Panc1 (cell line): ENCODE measurements around the gene VWA7. TPM values are rescaled to one million over a fixed set of nuclear protein-coding genes. Genes with fewer than 3 reads are reported as not detected.
"Not testable (repeated sequence)": the region's sequence is repeated elsewhere in the genome, so short reads cannot be mapped to it uniquely, and the experiment has no call there.

Experiments
- ATAC-seq: fragments of 200-7000 bp; cut with Tn5 transposase; 2 replicates; pipeline ENCODE4 v1.9.1; 2020; ENCODE audit warnings: mild to moderate bottlenecking, moderate library complexity
- BruUV-seq: library from RNA; stranded (reverse); fragments of 400-500 nt; replicated peaks from 2 replicates; lab custom pipeline; 2021; lab: Mats Ljungman, UMichigan
- CTCF ChIA-PET: fragments of 300-600 bp; sonication (Branson Sonifier 250); formaldehyde crosslinking; loops from one replicate; lab custom pipeline; 2022; ENCODE audit warnings: antibody characterized with exemption; lab: Charles Lee
- POLR2A ChIA-PET: fragments of 300-600 bp; sonication (Branson Sonifier 250); formaldehyde crosslinking; loops from one replicate; lab custom pipeline; 2022; ENCODE audit warnings: antibody characterized with exemption; lab: Charles Lee
- DNase-seq: peaks from one replicate; pipeline ENCODE4 v3.0.0-alpha.2; 2010; ENCODE audit warnings: low read depth, low spot score
- H3K27ac ChIP-seq: 2 replicates; pipeline ENCODE4 v1.5.1; 2011; ENCODE audit warnings: mild to moderate bottlenecking, low read length, inconsistent platforms
- H3K27me3 ChIP-seq: fragments of 200-500 bp; sonication (Bioruptor generic); 2 replicates; pipeline ENCODE4 v1.6.0; 2014; ENCODE audit warnings: low read length, inconsistent platforms; ENCODE audit not compliant: control insufficient read depth, insufficient read depth
- H3K36me3 ChIP-seq: fragments of 200-500 bp; sonication (Bioruptor generic); 2 replicates; pipeline ENCODE4 v1.5.1; 2014; ENCODE audit warnings: inconsistent platforms, mild to moderate bottlenecking, low read length, moderate library complexity; ENCODE audit not compliant: control insufficient read depth, insufficient read depth
- H3K4me1 ChIP-seq: 2 replicates; pipeline ENCODE4 v1.5.1; 2011; ENCODE audit warnings: inconsistent platforms, mild to moderate bottlenecking, low read length, moderate library complexity; ENCODE audit not compliant: control insufficient read depth, insufficient read depth
- H3K4me3 ChIP-seq, 2 experiments: 2 replicates each; pipeline ENCODE4 v1.5.1; 2011 to 2012; ENCODE audit warnings: low read depth in 2 of 2, low read length in 2 of 2, mild to moderate bottlenecking in 2 of 2, inconsistent platforms in 1 of 2, moderate library complexity in 1 of 2
- H3K9me3 ChIP-seq: fragments of 200-500 bp; sonication (Bioruptor generic); 2 replicates; pipeline ENCODE4 v1.5.1; 2014; ENCODE audit warnings: low read depth, mild to moderate bottlenecking, inconsistent platforms, low read length, moderate library complexity; ENCODE audit not compliant: control insufficient read depth, insufficient read depth
- POLR2AphosphoS5 ChIP-seq: IDR thresholded peaks from 2 replicates; pipeline ENCODE4 v1.6.1; 2012; ENCODE audit warnings: mild to moderate bottlenecking, low read depth, low read length, moderate library complexity
- REST ChIP-seq, 2 experiments: IDR thresholded peaks; 2 replicates each; pipeline ENCODE4 v1.6.1; 2011 to 2012; ENCODE audit warnings: low read depth in 2 of 2, control low read depth in 1 of 2, low read length in 1 of 2, mild to moderate bottlenecking in 1 of 2, moderate library complexity in 1 of 2; ENCODE audit not compliant: insufficient read depth in 1 of 2
- SIN3A ChIP-seq: IDR thresholded peaks from 2 replicates; pipeline ENCODE4 v1.6.1; 2012; ENCODE audit warnings: low read depth, mild to moderate bottlenecking, low read length, moderate library complexity, borderline replicate concordance; ENCODE audit not compliant: insufficient read depth
- TCF7L2 ChIP-seq: IDR thresholded peaks from 2 replicates; pipeline ENCODE4 v1.6.1; 2011; ENCODE audit warnings: mild to moderate bottlenecking, low read depth, low read length, inconsistent platforms
- in situ Hi-C: cut with HindIII; loops from 2 replicates; pipeline ENCODE4 v1.10.0; 2016; ENCODE audit warnings: low sequenced_read_pairs, low pct_unique_long_range_greater_than_20kb
- intact Hi-C: fragments of 100-400 bp; cut with micrococcal nuclease; formaldehyde crosslinking; loops from one replicate; pipeline ENCODE4 v1.10.0; 2022; ENCODE audit not compliant: unreplicated experiment
- total RNA-seq: library from RNA; stranded (reverse); gene quantifications from one replicate; pipeline ENCODE4 v1.2.1, GENCODE V29; 2021; ENCODE audit not compliant: unreplicated experiment
- TF ChIP-seq, protein P1 (sequence below): fragments of 450-650 bp; IDR thresholded peaks from 2 replicates; pipeline ENCODE4 v1.5.1; 2017; ENCODE audit warnings: mild to moderate bottlenecking

The VWA7 gene
- total RNA-seq, 1 experiment from 2014 or later = 4.3 TPM

GRCh38 chr6:31794866-31795615 is 17.9 kb upstream of the VWA7 start:
- Histone ChIP-seq H3K27me3 (no peaks in the 10 kb centered on the region), H3K4me3 (peak overlapping the region; percentile 92 to 99), H3K4me1 (peaks cover 21% of the 10 kb centered on the region), H3K27ac (peak overlapping the region; percentile 99), H3K36me3 (peaks cover 8% of the 10 kb centered on the region), H3K9me3 (no peaks in the 10 kb centered on the region)
- intact Hi-C loops (no loop called here), in situ Hi-C loops (no loop called here)
- CTCF ChIA-PET = no interaction called here
- TF ChIP-seq SIN3A = no peak
- TF ChIP-seq, protein P1, sequence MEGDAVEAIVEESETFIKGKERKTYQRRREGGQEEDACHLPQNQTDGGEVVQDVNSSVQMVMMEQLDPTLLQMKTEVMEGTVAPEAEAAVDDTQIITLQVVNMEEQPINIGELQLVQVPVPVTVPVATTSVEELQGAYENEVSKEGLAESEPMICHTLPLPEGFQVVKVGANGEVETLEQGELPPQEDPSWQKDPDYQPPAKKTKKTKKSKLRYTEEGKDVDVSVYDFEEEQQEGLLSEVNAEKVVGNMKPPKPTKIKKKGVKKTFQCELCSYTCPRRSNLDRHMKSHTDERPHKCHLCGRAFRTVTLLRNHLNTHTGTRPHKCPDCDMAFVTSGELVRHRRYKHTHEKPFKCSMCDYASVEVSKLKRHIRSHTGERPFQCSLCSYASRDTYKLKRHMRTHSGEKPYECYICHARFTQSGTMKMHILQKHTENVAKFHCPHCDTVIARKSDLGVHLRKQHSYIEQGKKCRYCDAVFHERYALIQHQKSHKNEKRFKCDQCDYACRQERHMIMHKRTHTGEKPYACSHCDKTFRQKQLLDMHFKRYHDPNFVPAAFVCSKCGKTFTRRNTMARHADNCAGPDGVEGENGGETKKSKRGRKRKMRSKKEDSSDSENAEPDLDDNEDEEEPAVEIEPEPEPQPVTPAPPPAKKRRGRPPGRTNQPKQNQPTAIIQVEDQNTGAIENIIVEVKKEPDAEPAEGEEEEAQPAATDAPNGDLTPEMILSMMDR = no peak
- no peak for TF ChIP-seq TCF7L2
- TF ChIP-seq REST (IDR thresholded peaks at IDR 0.05; ENCODE audit: insufficient read depth in 1 of 2, low read depth in 2 of 2, low read length in 1 of 2) = no peak
- no peak for TF ChIP-seq POLR2AphosphoS5
- POLR2A ChIA-PET = interaction anchor here (0.6 kb wide), 1 partner anchor 16 kb away, joined by 6 read pairs; no protein-coding TSS in a partner anchor
- DNase-seq = no peak
- no TSS peak for BruUV-seq
- ATAC-seq = peak; percentile 51

GRCh38 chr6:31794294-31794865 is 17.3 kb upstream of the VWA7 start:
- Histone ChIP-seq H3K36me3 (peaks cover 8% of the 10 kb centered on the region), H3K27ac (peak overlapping the region; percentile 99), H3K9me3 (no peaks in the 10 kb centered on the region), H3K27me3 (no peaks in the 10 kb centered on the region), H3K4me3 (peak overlapping the region; percentile 92 to 99), H3K4me1 (peaks cover 21% of the 10 kb centered on the region)
- CTCF ChIA-PET = no interaction called here
- BruUV-seq = TSS peak; percentile 84
- in situ Hi-C loops (no loop called here), intact Hi-C loops (no loop called here)
- ATAC-seq (no peak), DNase-seq (no peak)
- POLR2A ChIA-PET = no interaction called here
- no peak for TF ChIP-seq REST (IDR thresholded peaks at IDR 0.05; ENCODE audit: insufficient read depth in 1 of 2, low read depth in 2 of 2, low read length in 1 of 2)
- no peak for TF ChIP-seq TCF7L2
- TF ChIP-seq SIN3A = no peak

DNA sequence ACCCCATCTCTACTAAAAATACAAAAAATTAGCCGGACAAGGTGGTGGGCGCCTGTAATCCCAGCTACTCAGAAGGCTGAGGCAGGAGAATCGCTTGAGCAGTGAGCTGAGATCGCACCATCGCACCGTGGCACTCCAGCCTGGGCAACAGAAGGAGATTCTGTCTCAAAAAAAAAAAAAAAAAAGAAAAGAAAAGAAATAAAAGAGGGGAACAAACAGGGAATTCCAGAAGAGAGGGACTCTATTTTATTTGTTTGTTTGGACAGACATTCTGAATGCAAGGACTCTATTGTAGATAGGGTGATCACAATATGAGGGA is 16.8 kb upstream of the VWA7 start:
- peaks cover 13% of the 10 kb centered on the region for H3K36me3 ChIP-seq
- peak overlapping the region; percentile 99 for H3K27ac ChIP-seq
- H3K9me3 ChIP-seq, DNase-seq, H3K27me3 ChIP-seq, BruUV-seq, CTCF ChIA-PET, ATAC-seq, intact Hi-C loops, in situ Hi-C loops: not testable (repeated sequence)
- H3K4me1 ChIP-seq = peaks cover 21% of the 10 kb centered on the region
- H3K4me3 ChIP-seq = peak overlapping the region; percentile 92 to 99
- POLR2A ChIA-PET = interaction anchor here (0.7 kb wide), 1 partner anchor 40 kb away, joined by 6 read pairs; no protein-coding TSS in a partner anchor
